Heart left ventricle (tissue), 16 donors: Measurements from ENCODE around the gene TOMM40L. TPM values are rescaled to one million over a fixed set of nuclear protein-coding genes. Genes with fewer than 3 reads are reported as not detected.

Experiments
- ATAC-seq, 4 donors: fragments of 200-7000 bp; cut with Tn5 transposase; one replicate each; pipeline ENCODE4 v1.9.1; 2020 to 2022; ENCODE audit warnings: moderate library complexity in 4 of 4, mild to moderate bottlenecking in 3 of 4, moderate number of reproducible peaks in 1 of 4
- DNase-seq, 5 donors: peaks; one replicate each; pipeline ENCODE4 v3.0.0-alpha.2; 2020
- H3K27ac ChIP-seq, 12 donors: fragments of 200-600 bp; sonication (generic) in 4 of 12; one replicate each; pipeline versions ENCODE4 v1.5.0 to v1.8.0; 2016 to 2022; ENCODE audit warnings: mild to moderate bottlenecking in 2 of 12
- H3K27me3 ChIP-seq, 9 donors: fragments of 200-600 bp; sonication (generic) in 2 of 9; one replicate each; pipeline versions ENCODE4 v1.5.1 to v1.8.0; 2016 to 2022; ENCODE audit warnings: mild to moderate bottlenecking in 3 of 9
- H3K36me3 ChIP-seq, 9 donors: fragments of 200-600 bp; sonication (generic) in 2 of 9; one replicate each; pipeline versions ENCODE4 v1.5.0 to v1.8.0; 2018 to 2022; ENCODE audit warnings: mild to moderate bottlenecking in 2 of 9
- H3K4me1 ChIP-seq, 12 donors: fragments of 200-600 bp; sonication (generic) in 4 of 12; one replicate each; pipeline versions ENCODE4 v1.5.0 to v1.8.0; 2016 to 2022; ENCODE audit warnings: mild to moderate bottlenecking in 3 of 12
- H3K4me3 ChIP-seq, 12 donors: fragments of 200-600 bp; sonication (generic) in 4 of 12; one replicate each; pipeline versions ENCODE4 v1.5.0 to v1.8.0; 2017 to 2022; ENCODE audit warnings: mild to moderate bottlenecking in 9 of 12, moderate library complexity in 4 of 12
- H3K9me3 ChIP-seq, 12 donors: fragments of 200-600 bp; sonication (generic) in 4 of 12; one replicate each; pipeline versions ENCODE4 v1.5.0 to v1.8.0; 2016 to 2022; ENCODE audit warnings: mild to moderate bottlenecking in 1 of 12
- POLR2A ChIP-seq, 2 donors: fragments of 450-650 bp; IDR thresholded peaks; one replicate each; pipeline ENCODE4 v1.6.1; 2017; ENCODE audit warnings: antibody characterized with exemption in 2 of 2, mild to moderate bottlenecking in 2 of 2, moderate library complexity in 2 of 2
- WGBS, 4 donors: extraction: QIAGEN DNeasy Blood & Tissue Kit in 2 of 4; methylation state at CpG; one replicate each; pipeline versions ENCODE4 v1.1.5 to v1.1.7; 2013 to 2018; 5-methylcytosine and 5-hydroxymethylcytosine counted together
- intact Hi-C, 10 donors: fragments of 100-400 bp; cut with DNase I; formaldehyde crosslinking; loops; one replicate each; pipeline versions ENCODE4 v1.11.1 to v1.14.2; 2022
- polyA plus RNA-seq, 2 donors: library from polyadenylated mRNA; stranded (reverse); fragments of 200-250 nt; gene quantifications; one replicate each; pipeline ENCODE4 v1.2.3, GENCODE V29; 2013
- total RNA-seq, 9 donors: library from RNA; depleted of rRNA in 2 of 9; stranded (reverse); fragments of >200 nt in 2 of 9; fragmentation: NEBNext Ultra II Directional in 3 of 9; extraction: Animal tissue kit (Norgen Biotek cat#: 25700) in 3 of 9; gene quantifications; one replicate each; pipeline versions ENCODE4 v1.1.0 to v1.2.4, GENCODE V29; 2016 to 2023
- TF ChIP-seq, protein P1 (sequence below), 12 donors: fragments of 200-600 bp; sonication (generic) in 4 of 12; IDR thresholded peaks; one replicate each; pipeline versions ENCODE4 v1.5.0 to v1.8.0; 2018 to 2022; ENCODE audit warnings: antibody characterized with exemption in 12 of 12, mild to moderate bottlenecking in 5 of 12
- donor health status: ischemic (EF 13 %, LVEDD 7.1; RV severe dilation, severe dysfunction).
- donor health status: healthy with polysubstance abuse.
- donor health status: DM: no; HTN: yes; CAD: no.
- donor health status: DM: no; HTN: no; CAD: no.
- donor health status: ischemic (EF 25% LVEDD 6.9; RV normal size, moderate dysfunction).
- donor health status: ischemic (EF 25% LVEDD 5.7; RV mildly dilated, moderate dysfunction).
- donor health status: healthy.
- donor health status: DM: yes; HTN: yes; CAD: no.
- donor health status: ischemic (EF 35%, LVEDD 5.7; RV mildly dilated, moderate dysfunction).
- donor health status: nonischemic (EF 11% LVEDD 7.7; RV severe dilation, severe dysfunction).
- donor health status: DM: yes; HTN: yes; CAD: no.
- donor health status: PGD.
- donor health status: ischemic (EF 29% LVEDD 5.4; RV normal size, mild dysfunction).
- donor health status: nonischemic (EF 23%, LVEDD 6.1; RV moderate dilation, normal function).

TOMM40L gene
- total and polyA plus RNA-seq, 11 donors, result 24.1 to 37.1 (median 29.1) TPM

DNA sequence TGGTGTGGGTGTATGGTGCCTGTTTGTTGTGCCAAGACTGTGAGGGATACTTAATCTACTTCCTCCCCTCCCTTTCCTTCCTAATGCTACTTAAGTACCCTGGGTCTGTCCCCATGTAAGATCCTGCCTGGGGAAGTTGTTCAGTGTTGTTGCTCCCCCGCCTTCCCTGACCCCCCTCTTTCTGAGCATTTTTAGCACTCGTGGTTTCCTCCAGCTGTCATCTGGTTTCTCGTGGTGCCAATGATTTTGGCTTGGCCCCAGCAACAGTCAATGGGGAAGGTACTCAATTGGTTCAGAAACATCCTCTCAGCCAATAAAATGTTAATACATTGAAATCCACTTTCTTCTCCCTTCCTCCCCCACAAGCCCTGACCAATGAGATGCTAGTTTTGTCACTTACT is 40.6 kb upstream of the TOMM40L start:
- Histone ChIP-seq H3K27ac (peak overlapping the region; percentile 19 to 92 (median 66)), H3K27me3 (no peaks in the 10 kb centered on the region), H3K36me3 (no peaks in the 10 kb centered on the region), H3K4me1 (peaks cover 0 to 91% (median 20%) of the 10 kb centered on the region in 12 donors), H3K9me3 (no peaks in the 10 kb centered on the region), H3K4me3 (peak overlapping the region in 1 of 12 donors; percentile 42)
- intact Hi-C loops, result loop anchor here in 1 of 10 donors (5.0 kb wide), 1 partner anchor 202 kb away; no protein-coding TSS in a partner anchor
- no peak for TF ChIP-seq POLR2A (IDR thresholded peaks at IDR 0.05)
- TF ChIP-seq, protein P1, sequence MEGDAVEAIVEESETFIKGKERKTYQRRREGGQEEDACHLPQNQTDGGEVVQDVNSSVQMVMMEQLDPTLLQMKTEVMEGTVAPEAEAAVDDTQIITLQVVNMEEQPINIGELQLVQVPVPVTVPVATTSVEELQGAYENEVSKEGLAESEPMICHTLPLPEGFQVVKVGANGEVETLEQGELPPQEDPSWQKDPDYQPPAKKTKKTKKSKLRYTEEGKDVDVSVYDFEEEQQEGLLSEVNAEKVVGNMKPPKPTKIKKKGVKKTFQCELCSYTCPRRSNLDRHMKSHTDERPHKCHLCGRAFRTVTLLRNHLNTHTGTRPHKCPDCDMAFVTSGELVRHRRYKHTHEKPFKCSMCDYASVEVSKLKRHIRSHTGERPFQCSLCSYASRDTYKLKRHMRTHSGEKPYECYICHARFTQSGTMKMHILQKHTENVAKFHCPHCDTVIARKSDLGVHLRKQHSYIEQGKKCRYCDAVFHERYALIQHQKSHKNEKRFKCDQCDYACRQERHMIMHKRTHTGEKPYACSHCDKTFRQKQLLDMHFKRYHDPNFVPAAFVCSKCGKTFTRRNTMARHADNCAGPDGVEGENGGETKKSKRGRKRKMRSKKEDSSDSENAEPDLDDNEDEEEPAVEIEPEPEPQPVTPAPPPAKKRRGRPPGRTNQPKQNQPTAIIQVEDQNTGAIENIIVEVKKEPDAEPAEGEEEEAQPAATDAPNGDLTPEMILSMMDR (IDR thresholded peaks at IDR 0.05), result no peak
- 0% methylated on average over 3 of the region's 3 CpGs for WGBS, 4 donors
- peak; percentile 76 to 93 (median 87) for ATAC-seq
- DNase-seq, result peak; percentile 82 to 90 (median 89)

DNA sequence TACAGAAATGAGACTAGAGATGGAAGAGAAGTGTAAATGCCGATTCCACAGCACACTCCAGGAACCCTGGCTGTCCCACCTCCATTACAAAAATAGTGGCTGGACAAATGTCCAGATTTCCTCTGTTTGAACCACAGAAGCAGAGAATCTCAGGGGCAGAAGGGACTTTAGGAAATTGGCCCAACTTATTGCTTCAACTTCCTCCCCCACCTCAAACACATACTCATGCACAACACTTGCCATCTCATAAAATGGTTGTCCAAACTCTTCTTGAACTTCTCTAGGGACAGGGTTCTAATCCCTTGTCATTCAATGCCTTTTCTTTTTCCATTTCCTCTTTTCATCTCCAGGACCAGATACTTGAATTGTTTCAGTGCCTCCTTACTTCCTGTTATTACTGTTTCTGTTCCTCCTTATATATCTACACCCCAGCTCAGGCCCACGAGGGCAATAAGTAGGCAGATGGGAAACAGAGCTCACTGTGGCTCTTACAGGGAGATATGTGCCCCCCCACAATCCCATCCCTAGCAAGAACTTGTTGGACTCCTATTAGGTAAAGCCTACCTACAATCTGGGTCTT is 40.0 kb upstream of the TOMM40L start:
- DNase-seq, result peak in 2 of 5 donors; percentile 24 to 36
- no peaks in the 10 kb centered on the region for H3K27me3 ChIP-seq
- H3K27ac ChIP-seq, result peak overlapping the region; percentile 19 to 92 (median 66)
- 23 to 31% (median 27%) methylated on average over 2 of the region's 2 CpGs for WGBS, 4 donors
- peaks cover 0 to 90% (median 21%) of the 10 kb centered on the region in 12 donors for H3K4me1 ChIP-seq
- intact Hi-C loops, result loop anchor here in 1 of 10 donors (5.0 kb wide), 1 partner anchor 201 kb away; no protein-coding TSS in a partner anchor
- ATAC-seq, result peak in 3 of 4 donors; percentile 3 to 44 (median 12)
- H3K9me3 ChIP-seq, result no peaks in the 10 kb centered on the region
- TF ChIP-seq, protein P1 (IDR thresholded peaks at IDR 0.05), result no peak
- TF ChIP-seq POLR2A (IDR thresholded peaks at IDR 0.05), result no peak
- no peak overlapping the region for H3K4me3 ChIP-seq
- peaks cover 0 to 3% (median under 1%) of the 10 kb centered on the region in 9 donors for H3K36me3 ChIP-seq

DNA sequence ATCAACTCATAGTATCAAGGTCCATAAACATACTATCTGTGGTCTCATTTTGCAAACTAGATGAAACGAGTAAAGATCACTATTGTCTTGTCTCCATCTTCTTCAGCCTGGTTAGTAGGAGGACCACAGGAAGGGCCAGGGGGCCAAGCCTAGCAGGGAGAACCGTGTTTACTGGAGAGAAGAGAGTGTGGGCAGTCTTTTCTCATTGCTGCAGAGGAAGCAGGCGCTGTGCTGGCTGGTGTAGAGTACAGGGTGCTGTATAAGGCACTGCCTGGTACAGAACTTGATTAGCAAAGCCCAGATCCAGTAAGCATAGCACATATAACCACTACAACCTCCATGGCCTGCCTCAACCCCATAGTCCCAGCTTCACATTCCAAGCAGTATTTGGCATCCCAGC is 38.5 kb upstream of the TOMM40L start:
- peaks cover 0 to 81% (median 22%) of the 10 kb centered on the region in 12 donors for H3K4me1 ChIP-seq

DNA sequence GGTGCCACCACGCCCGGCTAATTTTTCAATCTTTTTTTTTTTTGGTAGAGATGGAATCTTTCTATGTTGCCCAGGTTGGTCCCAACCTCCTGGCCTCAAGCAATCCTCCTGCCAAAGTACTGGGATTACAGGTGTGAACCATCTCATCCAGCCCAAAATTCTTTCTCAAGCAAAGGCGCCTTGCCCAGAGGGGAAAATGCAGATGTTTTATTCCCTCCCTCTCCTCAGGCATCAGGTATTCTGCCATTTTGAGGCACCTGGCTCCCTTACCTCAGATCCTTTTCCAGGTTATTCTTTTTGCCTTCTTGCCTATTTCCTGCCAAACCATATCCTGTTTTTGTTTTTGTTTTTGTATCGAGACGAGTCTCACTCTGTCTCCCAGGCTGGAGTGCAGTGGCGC is 37.5 kb upstream of the TOMM40L start:
- no peak overlapping the region for H3K4me3 ChIP-seq
- no peak for TF ChIP-seq POLR2A (IDR thresholded peaks at IDR 0.05)
- TF ChIP-seq, protein P1 (IDR thresholded peaks at IDR 0.05), result no peak
- H3K36me3 ChIP-seq, result peaks cover 0 to 25% (median 7%) of the 10 kb centered on the region in 9 donors
- no peaks in the 10 kb centered on the region for H3K9me3 ChIP-seq
- 78 to 85% (median 83%) methylated on average over 6 of the region's 6 CpGs for WGBS, 4 donors
- H3K27me3 ChIP-seq, result no peaks in the 10 kb centered on the region
- no peak for DNase-seq
- intact Hi-C loops, result loop anchor here in 1 of 10 donors (5.0 kb wide), 1 partner anchor 199 kb away; no protein-coding TSS in a partner anchor
- H3K4me1 ChIP-seq, result peaks cover 0 to 80% (median 30%) of the 10 kb centered on the region in 12 donors
- no peak for ATAC-seq
- H3K27ac ChIP-seq, result no peak overlapping the region

More for the DNA sequence above, 38.5 kb upstream of the TOMM40L start:
- no peaks in the 10 kb centered on the region for H3K27me3 ChIP-seq
- no peaks in the 10 kb centered on the region for H3K9me3 ChIP-seq
- ATAC-seq (no peak), DNase-seq (peak in 1 of 5 donors; percentile 50)
- intact Hi-C loops, result loop anchor here in 1 of 10 donors (5.0 kb wide), 1 partner anchor 200 kb away; no protein-coding TSS in a partner anchor
- WGBS, 4 donors, result 69 to 77% (median 75%) methylated on average over 3 of the region's 3 CpGs
- H3K27ac ChIP-seq, result peak overlapping the region in 3 of 12 donors; percentile 70 to 92 (median 76)
- H3K4me3 ChIP-seq, result no peak overlapping the region
- TF ChIP-seq, protein P1 (IDR thresholded peaks at IDR 0.05), result no peak
- TF ChIP-seq POLR2A (IDR thresholded peaks at IDR 0.05), result no peak
- peaks cover 0 to 15% (median 7%) of the 10 kb centered on the region in 9 donors for H3K36me3 ChIP-seq
